G401.6 (cell line): ENCODE data around the gene PTPN1.
"Not testable (repeated sequence)": the region's sequence is repeated elsewhere in the genome, so short reads cannot be mapped to it uniquely, and the experiment has no call there.

Source experiments
- FAIRE-seq: peaks from 2 replicates; lab custom pipeline; 2012; peaks lifted over from hg19 to GRCh38; lab: Jason Lieb, UNC

PTPN1 gene

GRCh38 chr20:50509923-50510705, at the start of gene PTPN1:
Gene PTPN1 (plus strand): TSS chr20:50510383. CDS start chr20:50510528, 145 bp downstream.
- peak; percentile 94 for FAIRE-seq

GRCh38 chr20:50460608-50461267, 49.4 kb upstream of the PTPN1 start:
- no peak for FAIRE-seq

GRCh38 chr20:50462093-50462690, 48.0 kb upstream of the PTPN1 start:
- FAIRE-seq: no peak

GRCh38 chr20:50464026-50464724, 46.0 kb upstream of the PTPN1 start:
- FAIRE-seq: no peak

GRCh38 chr20:50464725-50465650, 45.2 kb upstream of the PTPN1 start:
- FAIRE-seq: no peak

GRCh38 chr20:50467174-50467573, 43.0 kb upstream of the PTPN1 start:
- FAIRE-seq: no peak

GRCh38 chr20:50467718-50468356, 42.3 kb upstream of the PTPN1 start:
- FAIRE-seq: no peak

- no peak for FAIRE-seq
Measured at GRCh38 chr20:50468378-50468798, 41.8 kb upstream of the PTPN1 start.

- no peak for FAIRE-seq
Measured at GRCh38 chr20:50469176-50469723, 40.9 kb upstream of the PTPN1 start.

- no peak for FAIRE-seq
Measured at GRCh38 chr20:50469796-50470195, 40.4 kb upstream of the PTPN1 start.

GRCh38 chr20:50470264-50470858, 39.8 kb upstream of the PTPN1 start:
- no peak for FAIRE-seq

- FAIRE-seq: no peak
Measured at GRCh38 chr20:50471231-50471630, 39.0 kb upstream of the PTPN1 start.

- no peak for FAIRE-seq
Measured at GRCh38 chr20:50472693-50473664, 37.2 kb upstream of the PTPN1 start.

GRCh38 chr20:50474356-50474755, 35.8 kb upstream of the PTPN1 start:
- FAIRE-seq: not testable (repeated sequence)

- FAIRE-seq: no peak
Measured at GRCh38 chr20:50475681-50476292, 34.4 kb upstream of the PTPN1 start.

GRCh38 chr20:50477239-50477872, 32.8 kb upstream of the PTPN1 start:
- no peak for FAIRE-seq

GRCh38 chr20:50478162-50478990, 31.8 kb upstream of the PTPN1 start:
- FAIRE-seq: no peak
